Mammary epithelial cell (primary cell): ENCODE results near the gene DACH1.

Experiments
- CTCF ChIP-seq, 2 donors: IDR thresholded peaks in 1 of 2; conservative IDR thresholded peaks in 1 of 2; 2 replicates each; pipeline ENCODE4 v1.5.1; 2011 to 2012; ENCODE audit warnings: inconsistent platforms in 2 of 2, low read length in 2 of 2, mild to moderate bottlenecking in 2 of 2, control low read depth in 1 of 2, low read depth in 1 of 2; ENCODE audit not compliant: insufficient read depth in 1 of 2; ENCODE audit errors: extremely low read depth in 1 of 2
- EZH2 ChIP-seq: IDR thresholded peaks from 2 replicates; pipeline ENCODE4 v1.6.1; 2012; ENCODE audit warnings: low read length, inconsistent platforms, borderline replicate concordance

- TF ChIP-seq CTCF (conservative IDR thresholded peaks at IDR 0.05 in 1 of 2, IDR thresholded peaks at IDR 0.05 in 1 of 2; ENCODE audit: extremely low read depth in 1 of 2, insufficient read depth in 1 of 2, low read depth in 1 of 2, low read length in 2 of 2) (no peak), EZH2 (no peak)
Observed at GRCh38 chr13:71759651-71760511, 107.1 kb downstream of the DACH1 start.
